ENCODE results near the gene C5AR1.

- TF ChIP-seq CTCF (IDR thresholded peaks at IDR 0.05) = no peak
- TF ChIP-seq EP300 (IDR thresholded peaks at IDR 0.05) = no peak
- no peak for TF ChIP-seq POLR2A (IDR thresholded peaks at IDR 0.05)
These were observed 43.6 kb downstream of the C5AR1 start for GRCh38 chr19:47353307-47353712.

Data from upper lobe of left lung (tissue), 4 donors.